Activated CD8-positive, alpha-beta memory T cell treated with anti-CD3 and anti-CD28 coated beads, Interleukin-2, amount 50 U/mL, for 24 hours (primary cell): ENCODE data around the gene OR2J1.
"Not testable (repeated sequence)": the region's sequence is repeated elsewhere in the genome, so short reads cannot be mapped to it uniquely, and the experiment has no call there.

Experiments
- DNase-seq: peaks from one replicate; pipeline ENCODE4 v3.0.0-alpha.2; 2020; ENCODE audit errors: extremely low read depth

The OR2J1 gene

DNA sequence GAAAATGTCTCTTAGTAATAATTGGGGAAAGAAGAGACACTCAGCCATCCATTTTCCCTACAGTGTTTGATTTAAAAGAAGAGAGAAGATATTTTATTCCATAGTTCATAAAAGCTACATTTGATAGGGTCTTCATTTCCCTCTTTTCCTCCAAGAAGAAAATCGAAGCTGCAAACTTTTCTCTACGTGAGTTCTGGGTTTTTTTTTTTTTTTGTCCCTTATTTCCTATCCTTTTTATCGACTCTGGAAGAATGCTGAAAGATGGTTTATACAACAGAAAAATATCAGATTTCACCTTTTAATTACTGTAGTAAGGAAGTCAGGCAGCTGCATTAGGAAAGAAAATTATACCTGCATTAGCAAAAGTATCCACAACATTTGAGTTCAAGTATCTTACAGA, at the start of gene OR2J1:
TSS of gene OR2J1 (plus strand) at position 301 of the 400 bp plus-strand sequence. CDS start 1,453 bp downstream, outside the sequence.
- DNase-seq, result no peak

GRCh38 chr6:29051680-29052079, 47.6 kb upstream of the OR2J1 start:
- no peak for DNase-seq

DNA sequence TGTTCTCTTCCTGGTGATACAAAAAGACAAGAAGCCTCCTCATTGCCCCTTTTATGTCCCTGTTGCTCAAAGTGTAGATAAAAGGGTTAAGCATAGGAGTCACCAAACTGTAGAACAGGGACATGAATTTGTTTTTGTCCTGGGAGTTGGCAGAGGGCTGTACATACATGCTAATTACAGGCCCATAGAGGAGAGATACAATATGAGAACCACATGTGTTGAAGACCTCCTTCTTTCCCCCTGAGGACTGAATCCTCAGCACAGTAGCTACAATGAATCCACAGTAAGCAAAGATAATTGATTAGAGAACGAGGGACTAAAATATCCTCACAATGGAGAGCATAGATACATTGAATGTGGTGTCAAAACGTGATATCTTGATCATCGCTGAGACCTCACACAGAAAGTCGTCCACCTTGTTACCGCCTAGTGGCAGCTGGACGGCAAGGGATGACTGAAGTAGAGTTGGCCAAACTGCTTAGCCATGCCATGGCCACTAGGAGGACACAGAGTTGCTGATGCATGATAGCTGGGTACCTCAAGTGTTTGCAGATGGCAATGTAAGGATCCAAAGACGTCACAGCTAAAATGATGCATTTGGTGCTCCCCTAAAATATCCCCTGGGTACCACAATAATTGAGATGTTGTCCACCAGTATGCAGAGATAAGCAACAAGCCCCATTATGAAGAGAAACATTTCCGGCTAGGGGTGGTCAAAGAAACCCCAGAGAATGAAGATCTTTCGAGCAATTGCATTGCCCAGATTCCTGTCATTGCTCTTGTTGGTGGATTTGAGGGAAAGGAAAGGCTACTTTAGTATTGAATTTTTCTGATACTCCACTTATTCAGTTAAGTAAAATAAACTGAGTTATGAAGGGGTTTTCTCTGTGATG, 27.2 kb upstream of the OR2J1 start:
- no peak for DNase-seq

DNA sequence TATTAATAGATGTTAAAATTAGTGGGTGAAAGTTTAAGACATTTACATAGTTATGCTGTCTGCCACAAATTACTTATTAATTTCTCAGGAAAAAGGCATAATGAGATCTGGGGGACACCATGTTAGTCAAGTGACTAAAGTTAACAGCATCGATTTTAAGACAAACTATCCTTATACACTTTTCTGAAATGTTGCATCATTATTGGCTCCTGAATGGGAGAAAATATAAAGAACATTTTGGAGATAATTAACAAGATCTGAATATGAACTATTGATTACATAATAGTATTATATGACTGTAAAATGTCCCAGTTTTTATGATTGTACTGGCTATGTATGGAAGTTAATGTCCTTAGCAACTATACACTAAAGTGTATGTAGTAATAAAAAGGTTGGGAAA, 20.1 kb upstream of the OR2J1 start:
- DNase-seq, result no peak

DNA sequence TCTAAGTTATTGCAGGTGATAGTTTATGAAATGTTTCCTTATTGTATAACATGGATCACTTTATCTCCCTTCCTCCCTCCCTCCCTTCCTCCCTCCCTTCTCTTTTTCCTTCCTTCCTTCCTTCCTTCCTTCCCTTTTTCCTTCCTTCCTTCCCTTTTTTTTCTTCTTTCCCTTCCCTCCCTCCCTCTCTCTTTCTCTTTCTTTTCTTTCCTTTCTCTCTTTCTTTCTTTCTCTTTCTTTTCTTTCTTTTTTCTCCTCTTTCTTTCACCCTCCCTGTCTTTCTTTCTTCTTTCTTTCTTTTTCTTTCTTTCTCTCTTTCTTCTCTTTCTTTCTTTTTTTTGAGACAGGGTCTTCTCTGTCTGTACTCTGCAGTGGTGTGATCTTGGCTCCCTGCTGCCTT, 18.0 kb upstream of the OR2J1 start:
- no peak for DNase-seq

DNA sequence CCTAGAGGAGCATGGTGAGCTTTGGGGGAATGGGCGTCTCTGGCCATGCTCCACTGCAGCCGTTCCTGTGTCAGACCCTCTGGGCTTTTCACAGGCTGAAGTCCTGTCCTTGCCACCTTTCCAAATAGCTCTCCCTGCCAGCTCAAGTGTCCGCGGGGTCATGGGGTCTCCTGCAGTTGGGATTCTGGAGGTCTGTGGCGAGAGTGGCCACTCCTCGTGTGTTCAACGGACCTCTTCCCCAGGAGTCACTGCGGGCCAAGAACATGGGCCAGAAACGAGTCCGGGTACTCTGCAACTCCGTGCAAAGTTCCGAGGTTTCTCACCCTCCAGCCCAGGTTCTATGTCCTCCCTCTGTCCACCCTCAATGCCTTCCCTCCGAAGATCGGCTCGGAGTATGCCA, 16.8 kb upstream of the OR2J1 start:
- no peak for DNase-seq

DNA sequence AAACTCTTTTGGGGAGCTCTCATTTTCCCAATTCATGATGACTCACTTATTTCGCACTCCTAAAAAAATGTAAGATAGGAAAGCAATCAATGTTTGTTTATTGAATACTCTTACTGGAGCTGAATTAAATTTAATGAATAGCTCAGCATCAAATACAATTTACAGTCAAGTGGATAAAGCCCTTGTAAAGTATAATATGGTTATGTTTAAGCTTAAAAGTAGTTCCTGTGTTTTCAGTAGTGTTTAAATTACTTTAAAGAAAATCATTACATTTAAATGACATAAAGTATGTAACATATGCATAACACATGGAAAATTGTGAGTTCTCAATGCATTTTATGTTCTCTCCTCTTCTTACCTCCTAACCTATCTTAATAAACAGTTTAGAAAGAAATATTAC, 12.1 kb upstream of the OR2J1 start, which contains the start of gene OR2B3:
TSS of gene OR2B3 (minus strand) at position 101 of the 400 bp plus-strand sequence. CDS start at position 36, 65 bp downstream.
- no peak for DNase-seq

- DNase-seq, result no peak
These were observed 6.3 kb upstream of the OR2J1 start for GRCh38 chr6:29092957-29093356.

DNA sequence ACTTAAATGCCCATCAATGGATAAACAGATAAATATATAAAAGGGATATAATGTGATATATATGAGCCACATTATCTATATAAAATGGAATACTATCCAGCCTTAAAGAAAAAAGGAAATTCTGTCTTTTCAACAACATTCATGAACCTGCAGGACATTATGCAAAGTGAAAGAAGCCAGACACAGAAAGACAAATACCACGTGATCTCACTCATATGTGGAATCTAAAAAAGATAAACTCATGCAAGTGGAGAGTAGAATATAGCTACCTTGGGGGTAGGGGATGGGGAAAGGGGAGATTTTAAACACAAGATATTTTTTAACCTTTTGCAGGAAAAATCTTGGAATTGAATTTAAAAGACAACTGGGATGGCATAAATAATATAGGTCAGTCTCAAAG, 1.5 kb upstream of the OR2J1 start:
- DNase-seq, result no peak

DNA sequence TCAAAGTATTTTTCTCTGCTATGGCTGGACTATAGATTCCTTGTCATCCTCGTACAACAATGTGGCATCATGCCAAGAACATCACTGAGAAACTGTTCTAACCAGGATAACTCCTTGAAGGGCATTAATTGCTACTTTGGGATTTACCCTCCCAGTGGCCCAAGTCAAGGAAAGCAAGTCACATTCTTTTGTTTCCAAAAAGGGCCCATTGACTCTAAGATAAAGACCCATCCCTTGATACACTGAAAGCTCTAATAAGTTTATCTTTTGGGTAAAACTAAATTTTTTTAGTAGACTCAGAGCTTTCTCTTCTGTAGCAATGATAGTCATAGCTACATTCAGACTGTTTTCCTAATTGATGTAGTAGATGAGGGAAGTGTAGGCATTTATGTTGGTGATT, 8.5 kb downstream of the OR2J1 start, which contains the start of gene OR2J3:
TSS of gene OR2J3 (plus strand) at position 301 of the 400 bp plus-strand sequence. CDS start 3,833 bp downstream, outside the sequence.
- no peak for DNase-seq

GRCh38 chr6:29112135-29112534, 12.8 kb downstream of the OR2J1 start:
- DNase-seq, result no peak

- DNase-seq, result not testable (repeated sequence)
These were observed 15.7 kb downstream of the OR2J1 start for GRCh38 chr6:29114964-29115363.

DNA sequence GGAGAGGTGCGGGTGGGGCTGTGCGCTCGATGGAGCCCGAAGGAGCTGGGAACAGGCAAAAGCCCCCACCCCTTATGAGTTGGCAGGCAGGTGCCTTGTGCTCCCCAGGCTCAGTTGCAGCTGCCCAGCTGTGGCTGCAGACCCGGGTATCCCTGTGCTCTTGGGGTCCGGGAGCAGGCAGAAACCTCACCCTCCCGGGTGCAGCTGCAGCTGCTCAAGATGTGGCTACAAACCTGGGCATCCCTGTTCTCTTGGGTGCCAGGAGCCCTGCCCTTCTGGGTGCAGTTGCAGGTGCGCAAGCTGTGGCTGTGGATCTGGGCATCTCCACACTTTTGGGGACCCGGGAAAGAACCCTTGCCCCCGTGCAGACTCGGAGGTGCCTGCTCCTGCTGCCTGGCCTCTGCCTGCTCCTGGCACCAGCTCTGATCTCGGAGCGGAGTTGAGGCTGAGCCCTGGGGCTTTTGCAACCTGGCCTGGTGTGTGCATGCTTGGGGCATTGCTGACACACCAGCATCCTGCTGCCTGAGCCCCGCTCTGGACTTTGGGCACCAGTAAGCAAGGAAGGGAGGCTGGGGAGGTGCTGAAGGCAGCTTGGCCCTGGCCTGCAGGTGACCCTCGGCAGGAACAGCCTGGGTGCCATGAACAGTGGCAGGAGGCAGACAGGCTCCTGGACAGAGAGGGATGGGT, 30.2 kb downstream of the OR2J1 start:
- DNase-seq, result no peak

GRCh38 chr6:29130644-29131043, 31.4 kb downstream of the OR2J1 start:
- no peak for DNase-seq

DNA sequence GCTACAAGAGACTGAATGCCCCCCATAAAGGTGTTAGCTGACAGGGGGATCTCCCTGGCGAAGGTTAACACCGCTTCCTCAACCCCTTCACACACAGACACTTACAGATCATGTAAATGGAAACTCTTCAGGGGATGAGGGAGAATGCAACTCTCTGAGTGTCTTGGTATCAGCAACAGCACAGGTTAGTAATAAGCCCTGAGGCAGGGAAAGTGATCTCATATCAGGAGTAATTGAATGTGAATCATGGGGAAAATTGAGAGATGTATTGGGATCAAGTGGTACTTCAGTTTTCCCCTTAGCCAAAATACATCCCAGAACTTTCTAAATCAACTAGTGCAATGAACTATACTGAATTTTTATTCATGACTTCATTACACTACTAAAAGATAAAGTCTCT, 32.4 kb downstream of the OR2J1 start:
- DNase-seq, result no peak

- no peak for DNase-seq
These were observed 38.4 kb downstream of the OR2J1 start for GRCh38 chr6:29137724-29138123.

DNA sequence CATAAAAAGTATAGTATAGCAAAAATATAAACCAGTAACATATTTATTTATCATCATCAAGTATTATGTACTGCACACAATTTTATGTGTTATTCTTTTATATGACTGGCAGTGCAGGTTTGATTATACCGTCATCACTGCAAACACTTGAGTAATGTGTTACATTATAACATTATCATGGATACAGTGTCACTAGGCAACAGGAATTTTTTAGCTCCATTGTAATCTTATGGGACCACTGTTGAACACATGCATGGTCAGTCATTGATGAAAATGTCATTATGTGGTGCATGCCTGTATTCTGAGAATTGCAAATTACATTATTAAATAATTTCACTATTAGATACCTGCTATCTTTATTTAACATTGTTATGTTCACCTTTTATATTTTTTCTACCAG, 42.3 kb downstream of the OR2J1 start:
- DNase-seq, result no peak

- no peak for DNase-seq
These were observed 43.0 kb downstream of the OR2J1 start for GRCh38 chr6:29142309-29142708.

DNA sequence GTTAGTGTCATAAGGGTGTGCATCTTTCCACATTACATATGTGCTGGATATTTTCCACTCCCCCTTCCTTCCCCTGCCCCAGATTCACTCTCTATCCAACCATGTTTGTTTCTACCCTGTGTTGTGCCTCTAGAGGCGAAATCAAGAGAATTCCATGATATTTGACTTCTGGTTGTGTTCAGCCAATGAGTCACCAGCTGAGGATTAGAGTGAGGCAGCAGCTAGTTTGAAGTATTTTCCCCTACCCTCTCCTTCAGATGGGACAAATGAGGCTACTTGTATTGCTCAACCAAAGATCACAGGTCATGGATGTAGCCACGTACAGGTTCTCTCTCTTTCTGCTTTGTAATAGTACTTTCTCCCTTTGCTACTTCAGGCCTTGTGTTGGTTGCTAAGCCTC, 46.9 kb downstream of the OR2J1 start:
- no peak for DNase-seq

DNA sequence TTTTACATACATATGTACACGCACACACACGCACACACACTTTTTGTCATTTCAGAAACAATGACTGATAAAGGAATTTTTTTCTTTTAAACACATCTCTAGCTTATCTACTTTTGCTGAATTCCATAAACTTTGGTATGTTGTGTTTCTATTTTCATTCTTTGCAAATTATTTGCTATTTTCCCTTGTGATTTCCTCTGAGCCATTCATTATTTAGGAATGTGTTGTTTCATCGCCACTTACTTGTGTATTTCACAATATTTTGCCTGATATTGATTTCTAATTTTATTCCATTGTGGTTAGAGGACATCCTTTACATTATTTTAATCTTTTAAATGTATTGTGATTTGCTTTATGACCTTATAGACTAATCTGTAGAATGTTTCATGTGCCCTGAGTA, 47.8 kb downstream of the OR2J1 start:
- DNase-seq, result no peak

DNA sequence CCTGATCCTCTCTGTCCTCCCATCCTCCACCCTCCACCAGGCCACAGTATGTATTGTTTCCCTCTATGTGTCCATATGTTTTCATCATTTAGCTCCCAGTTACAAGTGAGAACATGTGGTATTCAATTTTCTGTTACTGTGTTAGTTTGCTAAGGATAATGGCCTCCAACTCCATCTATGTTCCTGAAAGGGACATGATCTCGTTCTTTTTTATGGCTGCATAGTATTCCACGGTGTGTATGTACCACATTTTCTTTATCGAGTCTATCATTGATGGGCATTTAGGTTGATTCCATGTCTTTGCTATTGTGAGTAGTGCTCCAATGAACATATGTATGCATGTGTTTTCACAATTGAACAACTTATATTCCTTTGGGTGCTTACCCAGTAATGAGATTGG, 50.2 kb downstream of the OR2J1 start:
- DNase-seq, result not testable (repeated sequence)
